ENCODE results near the gene CYP2C19.

GRCh38 chr10:94725871-94726270 is 36.6 kb upstream of the CYP2C19 start:
- no peak for TF ChIP-seq ZNF8 (CRISPR knock-in tag; IDR thresholded peaks at IDR 0.05)
- no peak for TF ChIP-seq POU6F1 (CRISPR knock-in tag; IDR thresholded peaks at IDR 0.05; ENCODE audit: borderline replicate concordance, low read depth)
- TF ChIP-seq PATZ1 (CRISPR knock-in tag; IDR thresholded peaks at IDR 0.05; ENCODE audit: borderline replicate concordance), result no peak
- no peak for TF ChIP-seq OSR1 (CRISPR knock-in tag; IDR thresholded peaks at IDR 0.05)
- no peak for TF ChIP-seq ARNTL (CRISPR knock-in tag; IDR thresholded peaks at IDR 0.05; ENCODE audit: borderline replicate concordance, low read depth)
- TF ChIP-seq ZC3H10 (CRISPR knock-in tag; IDR thresholded peaks at IDR 0.05), result no peak
- no peak for TF ChIP-seq RARB (CRISPR knock-in tag; IDR thresholded peaks at IDR 0.05)
- TF ChIP-seq BACH2 (CRISPR knock-in tag; IDR thresholded peaks at IDR 0.05; ENCODE audit: borderline replicate concordance), result no peak
- TF ChIP-seq GLIS3 (CRISPR knock-in tag; IDR thresholded peaks at IDR 0.05), result no peak
- TF ChIP-seq CSRNP3 (CRISPR knock-in tag; IDR thresholded peaks at IDR 0.05), result no peak
- no peak for TF ChIP-seq CREB5 (CRISPR knock-in tag; IDR thresholded peaks at IDR 0.05; ENCODE audit: low read depth)
- TF ChIP-seq ZNF70 (CRISPR knock-in tag; IDR thresholded peaks at IDR 0.05), result no peak
- TF ChIP-seq SNAI2 (CRISPR knock-in tag; IDR thresholded peaks at IDR 0.05), result no peak
- no peak for TF ChIP-seq ZFP30 (CRISPR knock-in tag; IDR thresholded peaks at IDR 0.05)

Data from SK-N-SH treated with all-trans-retinoic acid at 6 μM for 48 hours (cell line).